Stimulated activated CD4-positive, alpha-beta T cell treated with anti-CD3 and anti-CD28 coated beads, Interleukin-15, amount 100 ng/mL, for 48 hours (primary cell): ENCODE measurements around the gene PADI3.

ENCODE experiments used
- DNase-seq, 2 donors: peaks; one replicate each; pipeline ENCODE4 v3.0.0-alpha.2; 2020; ENCODE audit warnings: low read depth in 2 of 2

PADI3 gene

GRCh38 chr1:17272066-17272465 lies 23.2 kb downstream of the PADI3 start:
- DNase-seq: no peak

- DNase-seq: no peak
These were observed 23.7 kb downstream of the PADI3 start for GRCh38 chr1:17272646-17273045.

- no peak for DNase-seq
These were observed 24.2 kb downstream of the PADI3 start for GRCh38 chr1:17273096-17273495.

GRCh38 chr1:17274186-17275170 lies 25.6 kb downstream of the PADI3 start:
- DNase-seq: peak; percentile 6 to 21

- no peak for DNase-seq
These were observed 27.7 kb downstream of the PADI3 start for GRCh38 chr1:17276568-17276967.

- DNase-seq: no peak
These were observed 28.7 kb downstream of the PADI3 start for GRCh38 chr1:17277511-17278159.

GRCh38 chr1:17278996-17279830 lies 30.3 kb downstream of the PADI3 start:
- no peak for DNase-seq

- DNase-seq: no peak
These were observed 31.5 kb downstream of the PADI3 start for GRCh38 chr1:17280436-17280835.

- no peak for DNase-seq
These were observed 32.0 kb downstream of the PADI3 start for GRCh38 chr1:17280894-17281293.

- DNase-seq: no peak
These were observed 32.9 kb downstream of the PADI3 start for GRCh38 chr1:17281775-17282181.

GRCh38 chr1:17282836-17283235 lies 33.9 kb downstream of the PADI3 start:
- no peak for DNase-seq

- DNase-seq: no peak
These were observed 37.7 kb downstream of the PADI3 start for GRCh38 chr1:17286646-17287045.

GRCh38 chr1:17287130-17287776 lies 38.4 kb downstream of the PADI3 start:
- no peak for DNase-seq

GRCh38 chr1:17289721-17290120 lies 40.8 kb downstream of the PADI3 start:
- DNase-seq: no peak

- DNase-seq: no peak
These were observed 41.7 kb downstream of the PADI3 start for GRCh38 chr1:17290553-17290952.

GRCh38 chr1:17292299-17293160 lies 43.6 kb downstream of the PADI3 start:
- no peak for DNase-seq

GRCh38 chr1:17293681-17294425 lies 45.0 kb downstream of the PADI3 start:
- DNase-seq: no peak

GRCh38 chr1:17295292-17295691 lies 46.4 kb downstream of the PADI3 start:
- no peak for DNase-seq

GRCh38 chr1:17296086-17296485 lies 47.2 kb downstream of the PADI3 start:
- no peak for DNase-seq

GRCh38 chr1:17297991-17298390 lies 49.1 kb downstream of the PADI3 start:
- DNase-seq: no peak
